Parathyroid adenoma (tissue), 2 donors: Measurements from ENCODE around the gene KLF9.
A peak's percentile ranks its signal among the peaks of the same experiment; 100 is the strongest.

Experiments
- H2AFZ ChIP-seq: fragments of 300-600 bp; sonication (generic); one replicate; pipeline ENCODE4 v1.7.0; 2017; ENCODE audit warnings: antibody characterized with exemption, mild to moderate bottlenecking
- H3K27ac ChIP-seq: fragments of 300-600 bp; sonication (generic); one replicate; pipeline ENCODE4 v1.7.0; 2017
- H3K27me3 ChIP-seq: fragments of 300-600 bp; sonication (generic); one replicate; pipeline ENCODE4 v1.7.0; 2017; ENCODE audit warnings: low read length; ENCODE audit not compliant: control insufficient read depth, insufficient read depth
- H3K36me3 ChIP-seq: fragments of 300-600 bp; sonication (generic); one replicate; pipeline ENCODE4 v1.7.0; 2017; ENCODE audit warnings: low read length; ENCODE audit not compliant: control insufficient read depth, insufficient read depth
- H3K4me1 ChIP-seq: fragments of 300-600 bp; sonication (generic); one replicate; pipeline ENCODE4 v1.7.0; 2017; ENCODE audit warnings: control low read depth
- H3K4me2 ChIP-seq: fragments of 300-600 bp; sonication (generic); one replicate; pipeline ENCODE4 v1.7.0; 2017; ENCODE audit warnings: low read length
- H3K4me3 ChIP-seq: fragments of 300-600 bp; sonication (generic); one replicate; pipeline ENCODE4 v1.7.0; 2017; ENCODE audit warnings: low read depth, low read length
- H3K79me2 ChIP-seq: fragments of 300-600 bp; sonication (generic); one replicate; pipeline ENCODE4 v1.7.0; 2017; ENCODE audit warnings: control low read depth
- H3K9ac ChIP-seq: fragments of 300-600 bp; sonication (generic); one replicate; pipeline ENCODE4 v1.7.0; 2017; ENCODE audit warnings: mild to moderate bottlenecking
- H3K9me3 ChIP-seq: fragments of 300-600 bp; sonication (generic); one replicate; pipeline ENCODE4 v1.7.0; 2017; ENCODE audit warnings: low read length; ENCODE audit not compliant: control insufficient read depth
- CTCF ChIP-seq: fragments of 300-600 bp; sonication (generic); IDR thresholded peaks from one replicate; pipeline ENCODE4 v1.7.0; 2017; ENCODE audit warnings: antibody characterized with exemption, mild to moderate bottlenecking
- donor health status: primary hyperparathyroidism.

The KLF9 gene

GRCh38 chr9:70413799-70414775, at the start of gene KLF9:
TSS of gene KLF9 (minus strand) at chr9:70414657. CDS start at chr9:70413363, 1,294 bp downstream.
- peak within 1 kb of the TSS; percentile 96 for H3K4me2 ChIP-seq
- H3K36me3 ChIP-seq, result no peaks in the 10 kb centered on the region
- peak within 1 kb of the TSS; percentile 100 for H3K27ac ChIP-seq
- H3K9me3 ChIP-seq, result no peaks in the 10 kb centered on the region
- no peaks in the 10 kb centered on the region for H3K27me3 ChIP-seq
- H3K4me1 ChIP-seq, result peaks cover 9% of the 10 kb centered on the region
- peaks cover 15% of the 10 kb centered on the region for H3K79me2 ChIP-seq
- peak within 1 kb of the TSS; percentile 89 for H3K9ac ChIP-seq
- peak within 1 kb of the TSS; percentile 68 for H2AFZ ChIP-seq
- no peak for TF ChIP-seq CTCF
- H3K4me3 ChIP-seq, result peak within 1 kb of the TSS; percentile 82

- no peak overlapping the region for H3K4me2 ChIP-seq
- no peak overlapping the region for H3K27ac ChIP-seq
- no peaks in the 10 kb centered on the region for H3K27me3 ChIP-seq
- H3K36me3 ChIP-seq, result no peaks in the 10 kb centered on the region
- no peak overlapping the region for H3K9ac ChIP-seq
- H2AFZ ChIP-seq, result no peak overlapping the region
- H3K9me3 ChIP-seq, result no peaks in the 10 kb centered on the region
- no peaks in the 10 kb centered on the region for H3K79me2 ChIP-seq
- no peak overlapping the region for H3K4me3 ChIP-seq
- no peak for TF ChIP-seq CTCF
- peaks cover 20% of the 10 kb centered on the region for H3K4me1 ChIP-seq
These were observed 49.4 kb upstream of the KLF9 start for GRCh38 chr9:70463877-70464276.

- Histone ChIP-seq H3K27me3 (no peaks in the 10 kb centered on the region), H3K4me1 (peaks cover 20% of the 10 kb centered on the region), H3K4me2 (peak overlapping the region; percentile 5), H2AFZ (no peak overlapping the region), H3K79me2 (no peaks in the 10 kb centered on the region), H3K27ac (peak overlapping the region; percentile 90), H3K9me3 (no peaks in the 10 kb centered on the region), H3K4me3 (no peak overlapping the region), H3K9ac (no peak overlapping the region), H3K36me3 (no peaks in the 10 kb centered on the region)
- TF ChIP-seq CTCF, result no peak
These were observed 47.8 kb upstream of the KLF9 start for GRCh38 chr9:70462300-70462699.

- Histone ChIP-seq H3K36me3 (no peaks in the 10 kb centered on the region), H3K9me3 (no peaks in the 10 kb centered on the region), H3K27ac (no peak overlapping the region), H3K4me2 (no peak overlapping the region), H3K79me2 (no peaks in the 10 kb centered on the region), H2AFZ (no peak overlapping the region), H3K9ac (no peak overlapping the region), H3K27me3 (no peaks in the 10 kb centered on the region), H3K4me1 (peaks cover 4% of the 10 kb centered on the region), H3K4me3 (no peak overlapping the region)
- TF ChIP-seq CTCF, result no peak
These were observed 42.8 kb upstream of the KLF9 start for GRCh38 chr9:70457235-70457634.
